Breast epithelium (tissue), 3 donors: ENCODE data around the gene CARD14.

Source experiments
- CTCF ChIP-seq, 3 donors: fragments of 450-650 bp; IDR thresholded peaks; one replicate each; pipeline ENCODE4 v1.5.1; 2016 to 2017; ENCODE audit warnings: antibody characterized with exemption in 3 of 3, mild to moderate bottlenecking in 3 of 3, moderate library complexity in 3 of 3
- POLR2A ChIP-seq: fragments of 450-650 bp; IDR thresholded peaks from one replicate; pipeline ENCODE4 v1.6.1; 2016; ENCODE audit warnings: antibody characterized with exemption, mild to moderate bottlenecking, moderate library complexity

DNA sequence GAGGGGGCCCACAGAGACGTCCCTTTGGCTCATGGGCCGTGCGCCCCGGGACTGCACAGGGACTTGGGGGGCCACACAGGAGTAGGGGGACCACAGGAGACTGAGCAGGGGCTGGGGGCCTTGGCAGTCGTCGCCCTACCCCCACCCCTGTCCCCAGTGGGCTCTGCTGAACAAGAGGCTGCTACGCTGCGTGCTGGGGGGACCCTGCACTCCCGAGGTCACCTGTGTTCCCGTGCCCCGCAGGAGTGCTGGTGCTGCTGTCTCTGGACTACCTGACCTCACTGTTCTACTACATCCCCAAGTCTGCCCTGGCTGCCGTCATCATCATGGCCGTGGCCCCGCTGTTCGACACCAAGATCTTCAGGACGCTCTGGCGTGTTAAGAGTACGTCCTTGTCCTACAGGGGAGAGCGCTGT is 76.4 kb downstream of the CARD14 start:
- TF ChIP-seq CTCF (IDR thresholded peaks at IDR 0.05) (no peak), POLR2A (no peak)
